Hematopoietic multipotent progenitor cell treated with erythropoietin and hydrocortisone succinate and interleukin-3 and kit ligand, for 17 days (in vitro differentiated cells): ENCODE data around the gene CTNNA3.

Experiments
- DNase-seq: peaks from one replicate; pipeline ENCODE4 v3.0.0-alpha.2; 2015; ENCODE audit warnings: low spot score

Gene CTNNA3

DNA sequence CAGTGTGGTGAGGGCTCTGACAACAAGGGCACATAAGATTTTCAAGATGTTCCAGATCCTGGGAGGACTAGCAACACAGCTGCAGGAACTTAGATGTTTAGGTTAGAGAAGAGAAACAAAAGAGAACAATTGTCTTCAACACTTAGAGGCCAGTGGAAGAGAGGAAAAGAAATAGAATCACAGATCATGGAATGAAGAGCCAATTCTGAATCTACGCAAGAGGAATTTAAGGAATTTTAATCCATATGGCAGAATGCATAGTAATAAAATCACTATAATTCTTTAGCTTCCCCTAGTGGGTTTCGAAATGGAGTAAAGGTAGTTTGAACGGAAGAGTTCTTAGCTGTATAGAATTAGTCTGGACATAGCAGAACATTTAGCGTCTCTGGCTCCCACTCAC, 884.8 kb downstream of the CTNNA3 start:
- DNase-seq = no peak

DNA sequence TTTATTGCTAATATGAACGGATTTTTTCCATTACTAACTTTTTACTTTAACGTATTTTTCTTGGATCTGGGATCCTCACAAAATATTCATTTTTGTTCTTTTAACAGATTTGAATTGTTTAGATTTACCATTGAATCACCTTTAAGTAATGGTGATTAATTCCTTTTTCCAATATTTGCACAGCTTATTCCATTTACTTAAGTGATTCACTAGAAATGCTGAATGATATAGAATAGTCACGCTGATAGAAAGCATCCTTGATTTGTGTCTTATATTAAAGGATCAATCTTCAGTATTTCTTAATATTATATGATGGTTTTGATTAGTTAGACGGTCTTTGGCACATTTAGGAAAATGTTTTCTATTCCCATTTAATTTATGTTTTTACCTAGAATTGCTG, 886.6 kb downstream of the CTNNA3 start:
- no peak for DNase-seq

DNA sequence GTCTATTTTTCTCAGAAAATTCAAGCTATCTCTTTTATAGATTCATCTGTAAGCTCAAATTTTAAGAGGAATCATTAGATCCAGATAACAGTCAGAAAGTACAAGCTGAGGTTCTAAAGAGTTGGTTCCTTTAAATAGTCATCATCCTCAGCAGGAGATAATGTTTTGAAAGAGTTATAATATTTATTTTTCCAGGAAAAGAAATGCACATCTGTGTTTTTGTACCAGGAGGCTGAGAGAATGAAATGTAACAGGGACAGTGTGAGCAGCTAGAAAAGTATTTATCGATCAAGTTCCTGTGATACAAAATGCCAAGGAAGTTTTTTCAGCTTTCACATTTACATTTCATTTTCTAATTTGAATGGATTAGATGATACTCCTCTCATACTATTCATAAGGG, 890.4 kb downstream of the CTNNA3 start:
- no peak for DNase-seq

DNA sequence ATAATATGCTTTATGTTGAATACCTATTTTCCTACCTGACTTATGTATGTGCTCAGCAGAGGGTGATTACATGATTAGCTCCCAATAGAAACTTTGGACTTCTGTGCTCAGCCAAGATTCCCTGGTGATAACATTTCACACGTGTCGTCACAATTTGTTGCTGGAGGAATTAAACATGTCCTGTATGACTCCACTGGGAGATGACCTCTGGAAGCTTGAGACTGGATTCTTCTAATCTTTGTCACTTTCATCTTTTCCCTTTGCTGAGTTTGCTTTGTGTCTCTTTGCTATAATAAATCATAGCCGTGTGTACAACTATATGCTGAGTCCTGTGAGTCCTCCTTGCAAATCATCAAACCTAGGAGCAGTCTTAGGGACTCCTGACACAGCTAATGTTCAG, 891.0 kb downstream of the CTNNA3 start:
- no peak for DNase-seq

DNA sequence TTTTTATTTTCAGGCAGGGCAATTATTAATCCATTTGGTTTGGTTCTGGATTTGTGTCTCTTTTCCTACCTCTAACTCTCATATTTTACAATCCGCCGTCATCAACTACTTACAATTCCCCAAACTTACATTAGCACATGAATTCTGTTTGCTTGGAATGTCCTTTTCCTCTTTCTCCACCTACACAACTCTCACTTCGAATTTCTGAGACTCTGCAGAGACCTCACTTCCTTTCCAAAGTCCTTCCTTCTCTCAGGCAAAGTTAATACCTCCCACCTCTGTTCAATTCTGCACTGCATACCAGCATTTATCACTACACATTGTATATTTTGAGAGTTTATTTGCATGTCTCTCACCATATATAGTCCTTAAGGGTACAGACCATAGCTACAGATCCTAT, 892.8 kb downstream of the CTNNA3 start:
- DNase-seq = no peak

DNA sequence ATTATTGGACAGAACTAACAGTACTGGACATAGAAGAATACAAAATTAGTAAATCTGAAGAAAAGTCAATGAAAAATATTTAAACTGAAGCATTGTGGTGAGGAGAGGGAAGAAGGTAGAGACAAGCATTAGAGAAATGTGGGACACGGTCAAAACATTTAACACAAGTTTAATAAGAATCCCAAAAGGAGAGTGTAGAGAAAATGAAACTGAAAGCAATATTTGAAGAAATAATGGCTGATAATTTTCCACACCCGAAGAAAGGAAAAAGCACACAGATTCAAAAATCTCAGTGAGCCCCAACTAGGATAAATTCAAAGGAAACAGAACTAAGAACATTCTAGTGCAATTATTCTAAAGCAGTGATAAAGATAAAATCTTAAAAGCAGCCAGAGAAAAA, 896.5 kb downstream of the CTNNA3 start:
- DNase-seq = no peak

DNA sequence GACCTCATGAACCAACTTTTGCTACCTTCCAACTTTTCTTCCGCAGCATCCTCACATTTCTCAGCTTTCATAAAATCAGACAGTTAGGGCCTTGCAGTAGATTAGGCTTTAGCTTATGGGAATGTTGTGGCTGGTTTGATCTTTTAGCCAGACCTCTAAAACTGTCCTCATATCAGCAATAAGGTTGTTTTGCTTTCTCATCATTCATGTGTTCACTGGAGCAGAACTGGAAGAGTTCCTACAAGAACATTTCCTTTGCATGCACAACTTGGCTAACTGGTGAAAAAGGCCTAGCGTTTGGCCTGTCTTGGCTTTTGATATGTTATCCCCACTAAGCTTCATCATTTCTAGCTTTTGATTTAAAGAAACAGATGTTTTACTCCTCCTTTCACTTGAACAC, 900.1 kb downstream of the CTNNA3 start:
- DNase-seq = no peak

DNA sequence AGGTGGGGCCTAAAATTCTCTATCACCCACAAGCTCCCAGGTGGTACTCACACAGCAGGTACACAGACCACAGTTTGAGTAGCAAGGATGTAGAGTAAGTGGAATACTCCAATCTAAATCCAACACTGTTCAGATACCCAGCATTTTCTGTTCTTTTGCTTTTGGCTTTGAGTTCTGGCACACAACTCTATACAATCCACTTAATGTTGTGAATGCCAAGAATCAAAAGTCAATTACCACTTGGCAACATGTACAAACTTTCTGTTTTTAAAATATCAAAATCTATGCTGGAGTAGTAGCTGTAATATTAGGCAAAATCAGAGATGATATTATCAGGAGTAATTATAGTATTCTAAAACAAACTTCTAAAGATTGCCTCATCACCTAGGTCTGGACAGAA, 903.6 kb downstream of the CTNNA3 start:
- no peak for DNase-seq

DNA sequence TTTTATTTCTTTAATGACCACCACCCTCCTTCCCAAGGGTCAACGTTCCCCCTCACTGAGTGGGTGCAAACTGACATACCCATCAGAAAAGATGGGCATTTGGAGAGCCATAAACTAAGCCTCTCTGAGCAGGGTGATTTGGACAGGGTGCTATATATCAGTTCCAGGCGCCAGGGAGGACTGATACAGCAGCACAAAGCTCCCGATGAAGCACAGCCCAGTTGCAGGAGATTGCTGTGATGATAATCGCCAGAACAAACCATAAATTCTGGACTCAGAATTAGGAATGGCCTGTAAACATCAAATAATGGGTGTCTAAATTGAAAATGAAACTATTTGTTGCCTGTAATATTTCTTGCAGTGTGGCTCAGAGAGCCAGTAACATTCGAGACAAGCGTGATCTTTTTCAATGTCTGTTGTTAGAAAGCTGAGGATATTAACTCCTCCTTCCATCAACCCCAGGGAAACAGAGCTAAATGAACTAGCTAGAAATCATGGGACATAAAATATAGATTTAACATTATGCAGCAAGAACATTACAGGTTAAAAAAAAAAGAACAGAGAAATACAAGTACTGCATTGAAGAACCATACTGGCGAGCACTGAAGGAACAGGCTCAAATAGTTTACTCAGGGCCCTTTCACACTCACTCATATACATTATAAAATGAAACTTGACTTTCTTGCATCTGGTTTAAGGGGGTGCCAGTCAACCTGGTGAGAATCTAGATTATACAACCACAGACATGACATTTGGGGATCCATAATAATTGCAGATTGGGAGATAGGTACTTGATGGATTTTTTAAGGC, 907.6 kb downstream of the CTNNA3 start:
- DNase-seq = no peak

DNA sequence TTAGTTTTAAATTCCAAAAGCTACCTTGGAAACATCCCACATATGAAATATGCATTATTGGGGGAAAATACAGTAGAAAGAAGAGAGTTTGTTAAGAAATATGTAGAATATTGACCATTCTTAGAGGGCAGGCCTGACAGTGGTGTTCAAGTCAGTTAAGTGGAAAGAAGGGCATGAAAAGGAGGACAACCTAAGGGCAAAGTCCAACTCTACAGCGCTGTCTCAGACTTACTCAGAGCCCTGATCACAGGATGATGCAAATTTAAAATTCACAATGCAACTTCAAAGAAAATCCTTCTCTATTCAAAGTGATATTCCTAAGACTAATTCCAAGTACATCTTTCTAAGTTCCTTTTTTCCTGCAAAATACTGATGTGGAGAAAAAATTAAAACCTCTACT, 909.3 kb downstream of the CTNNA3 start:
- no peak for DNase-seq

DNA sequence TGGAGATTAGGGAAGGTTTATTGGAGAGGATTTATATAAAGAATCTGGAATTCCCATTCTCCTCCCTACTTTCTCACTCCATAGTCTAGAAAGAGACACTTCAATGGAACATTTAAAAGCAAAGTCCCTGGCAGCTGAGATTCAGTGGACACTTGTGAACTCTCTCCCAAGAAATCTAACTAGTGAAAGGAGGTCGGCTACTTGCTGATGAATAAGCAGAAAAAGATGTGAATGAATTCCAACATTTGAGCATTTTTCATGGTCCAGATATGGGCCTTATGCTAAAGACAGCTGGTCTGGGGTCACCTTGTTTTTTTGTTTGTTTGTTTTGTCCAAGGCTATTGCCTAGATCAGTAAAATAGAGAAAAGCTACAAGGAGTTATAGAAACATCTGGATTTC, 911.2 kb downstream of the CTNNA3 start:
- DNase-seq = no peak

DNA sequence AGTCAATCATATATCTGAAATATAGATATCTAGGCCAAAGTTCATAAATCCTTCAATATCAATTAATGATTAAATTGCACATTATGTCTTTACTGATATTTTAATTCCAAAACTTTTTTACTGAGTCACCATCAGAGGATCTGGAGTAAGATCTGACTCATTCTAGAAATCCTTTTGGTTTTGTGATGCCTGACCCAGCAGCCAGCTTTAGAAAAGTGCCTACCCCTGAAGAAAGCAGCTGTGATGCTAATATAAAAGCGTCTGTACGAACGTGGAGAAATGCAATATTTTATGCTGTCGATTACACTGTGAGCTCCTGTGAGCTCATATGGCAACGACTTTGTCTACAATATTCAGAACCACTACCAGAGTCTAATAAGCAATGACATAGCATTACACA, 912.7 kb downstream of the CTNNA3 start:
- no peak for DNase-seq

DNA sequence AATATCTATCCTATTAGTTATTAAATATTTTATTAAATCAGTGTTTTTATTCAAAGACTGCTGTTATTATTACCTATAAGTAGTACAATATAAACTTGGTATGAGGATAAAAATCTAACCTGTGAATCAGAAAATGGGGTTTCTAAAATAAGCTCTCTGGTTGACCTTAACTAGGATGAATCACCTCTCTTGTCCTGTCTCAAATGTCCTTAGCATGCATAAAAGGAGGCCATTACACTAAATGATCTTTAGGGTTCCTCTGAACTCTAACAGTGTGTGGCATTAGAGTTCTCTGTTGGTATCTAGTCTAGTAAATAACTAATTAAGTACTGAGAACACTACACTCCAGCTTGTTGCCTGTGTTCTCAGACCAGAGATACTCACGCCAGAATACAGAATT, 913.2 kb downstream of the CTNNA3 start:
- no peak for DNase-seq

DNA sequence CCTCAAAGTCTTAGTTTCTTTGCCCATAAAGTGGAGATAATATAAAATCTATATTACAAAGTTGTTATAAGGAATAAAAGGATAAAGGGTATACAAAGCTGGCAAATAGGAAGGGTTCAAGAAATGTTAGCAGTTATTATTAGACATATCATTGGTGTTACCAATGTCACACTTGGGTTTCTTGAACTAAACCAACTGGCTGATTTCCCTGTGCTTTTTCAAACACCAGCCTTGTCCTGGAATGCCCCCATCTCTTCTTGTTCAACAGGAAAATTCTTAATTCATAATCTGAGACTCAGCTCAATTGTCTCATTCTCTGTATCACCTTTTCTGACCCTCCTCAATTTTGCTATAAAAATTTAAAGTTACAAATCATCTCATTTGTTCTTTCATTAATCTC, 913.9 kb downstream of the CTNNA3 start:
- no peak for DNase-seq

DNA sequence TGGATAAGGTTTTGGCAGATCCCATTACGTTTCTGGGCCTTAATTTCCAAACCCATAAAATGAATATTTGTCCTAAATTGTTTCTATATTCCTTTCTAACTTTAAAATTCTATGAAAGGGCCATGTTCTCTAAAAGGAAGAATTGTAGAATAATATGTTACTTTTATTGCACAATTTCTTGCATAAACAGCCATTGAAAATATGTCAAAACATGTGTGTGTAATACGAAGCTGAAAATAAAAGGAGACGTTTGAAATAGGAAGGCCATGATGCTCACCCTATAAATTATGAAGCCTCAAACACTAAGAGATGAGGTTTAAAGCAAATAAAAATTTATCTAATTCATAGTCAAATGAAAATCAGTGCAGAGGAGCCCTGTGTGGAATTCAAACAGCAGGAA, 915.2 kb downstream of the CTNNA3 start:
- DNase-seq = no peak

DNA sequence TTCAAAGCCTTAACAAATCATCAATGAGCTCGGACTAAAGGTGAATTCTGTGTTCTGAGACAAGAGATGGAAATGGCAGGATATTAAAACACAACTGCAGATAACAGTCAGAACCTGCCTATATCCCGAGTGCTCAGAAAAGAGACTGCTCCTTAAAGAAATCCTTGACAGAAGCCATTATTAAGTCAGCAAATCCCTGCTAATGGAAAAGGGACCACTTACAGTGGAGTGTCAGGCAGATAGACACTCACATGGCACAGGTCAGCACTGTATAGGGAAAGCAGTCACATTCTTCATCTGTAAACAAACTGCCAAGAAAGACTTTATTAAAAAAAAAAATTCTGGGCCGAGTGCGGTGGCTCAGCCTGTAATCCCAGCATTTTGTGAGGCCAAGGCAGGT, 917.6 kb downstream of the CTNNA3 start:
- no peak for DNase-seq

DNA sequence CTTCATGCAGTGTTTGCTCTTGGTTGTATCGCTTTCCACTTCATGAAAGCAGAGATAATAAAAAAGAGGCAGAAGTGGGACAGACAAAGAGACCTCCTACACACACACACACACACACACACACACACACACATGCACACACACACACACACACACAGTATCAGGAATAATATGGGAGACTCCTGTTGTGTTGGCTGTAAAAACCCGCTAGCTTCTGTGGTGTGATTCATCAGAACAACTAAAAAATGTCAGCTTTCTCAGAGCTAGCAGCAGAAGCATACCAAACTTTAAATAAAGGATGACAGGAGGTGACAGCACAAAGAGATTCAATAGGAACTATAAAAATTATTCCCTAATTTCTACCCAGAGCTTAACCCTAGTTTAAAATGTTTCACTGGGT, 918.3 kb downstream of the CTNNA3 start:
- DNase-seq = no peak

DNA sequence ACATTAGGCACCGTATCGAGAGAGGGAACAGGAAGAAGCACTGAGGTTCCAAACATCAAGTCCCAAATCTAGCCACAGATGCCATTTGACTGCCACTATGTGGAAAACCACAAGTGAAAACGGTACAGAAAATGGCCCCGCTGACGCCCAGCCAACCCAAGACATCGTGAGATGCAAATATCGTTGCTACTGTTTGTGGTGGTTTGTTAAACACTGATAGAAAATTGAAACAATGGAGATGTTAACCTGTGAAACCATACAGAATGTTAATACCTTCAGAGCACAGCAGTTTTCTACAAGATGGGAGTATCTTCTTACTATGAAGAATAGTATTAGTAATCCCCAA, 922.5 kb downstream of the CTNNA3 start:
- DNase-seq = no peak

DNA sequence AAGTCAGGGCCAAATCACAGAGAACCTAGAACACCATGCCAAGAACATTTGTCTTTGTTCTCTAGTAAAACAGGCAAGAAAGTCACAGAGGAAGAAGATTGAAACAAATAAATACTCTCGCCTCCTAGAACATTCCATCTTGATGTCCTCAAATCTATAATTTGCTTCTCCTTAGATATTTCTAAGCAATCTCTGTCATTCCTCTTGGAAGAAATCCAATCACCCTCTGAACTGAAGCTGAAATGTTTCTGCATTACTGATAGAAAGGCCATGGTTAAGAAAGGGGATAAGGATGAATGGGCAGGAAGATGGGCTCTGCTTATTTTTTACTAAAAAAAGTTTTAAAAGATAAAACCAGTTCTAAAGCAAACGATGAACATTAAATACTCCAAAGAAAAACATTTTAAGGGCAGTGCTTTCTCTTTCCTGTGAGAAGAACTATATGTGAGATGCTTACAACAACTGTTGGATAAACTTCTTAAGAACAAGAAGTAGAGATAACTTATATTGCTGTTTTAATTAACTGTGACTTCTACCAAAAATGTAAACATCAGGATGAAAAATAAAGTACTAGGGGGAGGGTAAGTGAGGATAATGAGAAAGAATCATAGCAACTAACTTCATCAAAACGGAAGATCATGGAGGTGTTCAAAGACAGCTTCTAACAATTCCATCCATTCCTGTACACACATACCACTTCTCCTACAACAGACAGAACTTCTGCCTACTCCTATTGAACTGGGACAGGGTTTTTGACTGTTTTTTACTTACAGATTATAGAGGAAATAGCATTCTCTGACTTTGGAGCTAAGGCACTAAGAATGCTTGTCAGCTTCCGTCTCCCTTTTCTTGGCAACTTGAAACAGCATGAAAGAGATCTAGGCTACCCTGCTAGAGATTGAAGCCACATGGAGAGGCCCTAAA, 923.2 kb downstream of the CTNNA3 start:
- no peak for DNase-seq

DNA sequence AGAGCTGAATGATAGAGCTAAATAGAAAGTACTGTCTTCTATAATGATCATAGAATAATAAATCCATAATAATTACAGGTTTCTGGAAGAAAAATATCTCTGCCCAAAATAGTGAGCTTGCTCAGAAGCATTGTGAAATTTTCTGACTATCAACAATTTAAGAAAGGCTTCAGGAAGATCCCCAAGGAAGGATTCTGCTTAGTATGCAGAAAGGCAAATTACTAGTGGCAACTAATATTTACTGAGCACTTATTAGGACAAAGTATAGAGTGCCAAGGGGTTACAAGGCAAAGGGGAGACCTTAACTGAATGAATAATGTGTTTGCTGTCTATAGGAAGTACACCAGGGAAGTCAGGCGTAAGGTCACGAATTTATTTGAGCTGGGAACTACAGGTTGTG, 928.3 kb downstream of the CTNNA3 start:
- no peak for DNase-seq

DNA sequence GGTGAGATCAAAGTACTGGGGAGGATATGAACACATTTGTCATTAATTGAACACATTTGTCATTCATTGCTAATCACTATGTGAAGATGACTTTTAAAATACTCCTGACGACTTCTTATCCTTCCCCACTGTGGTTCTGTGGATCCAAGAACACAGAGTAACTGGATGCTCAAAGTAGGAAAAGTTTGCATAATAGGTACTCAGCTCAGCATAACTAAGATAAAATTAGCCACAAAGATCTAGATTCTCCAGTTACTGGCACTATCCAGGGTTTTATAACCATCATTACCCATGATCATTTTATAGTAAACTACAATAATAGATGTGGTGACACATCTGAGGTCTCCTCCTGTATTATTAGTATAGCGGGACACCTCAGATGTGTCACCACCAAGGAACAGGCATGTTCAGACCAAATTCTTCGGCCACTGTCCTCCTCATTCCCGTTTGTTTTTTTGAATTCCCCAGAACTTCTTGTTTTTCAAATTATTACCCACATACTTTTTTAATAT, 933.7 kb downstream of the CTNNA3 start:
- no peak for DNase-seq

DNA sequence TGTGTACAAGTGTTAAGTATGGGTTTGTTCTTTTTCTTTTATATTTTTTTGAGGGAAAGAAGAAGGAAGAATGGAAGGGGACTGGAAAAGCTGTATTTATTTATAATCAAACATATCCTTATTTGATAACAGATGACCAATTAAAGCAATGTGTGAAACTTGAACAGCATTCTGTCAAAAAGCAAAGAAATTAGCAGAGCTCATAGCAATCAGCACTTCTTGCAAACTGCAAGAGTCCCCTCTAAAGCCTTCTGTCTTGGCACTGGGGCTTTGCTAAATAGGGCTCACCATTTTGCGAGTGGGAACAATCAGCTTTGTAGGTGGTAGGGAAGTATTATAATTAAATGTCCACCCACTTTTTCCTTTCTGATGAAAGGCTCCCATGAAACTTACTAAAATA, 935.1 kb downstream of the CTNNA3 start:
- no peak for DNase-seq

DNA sequence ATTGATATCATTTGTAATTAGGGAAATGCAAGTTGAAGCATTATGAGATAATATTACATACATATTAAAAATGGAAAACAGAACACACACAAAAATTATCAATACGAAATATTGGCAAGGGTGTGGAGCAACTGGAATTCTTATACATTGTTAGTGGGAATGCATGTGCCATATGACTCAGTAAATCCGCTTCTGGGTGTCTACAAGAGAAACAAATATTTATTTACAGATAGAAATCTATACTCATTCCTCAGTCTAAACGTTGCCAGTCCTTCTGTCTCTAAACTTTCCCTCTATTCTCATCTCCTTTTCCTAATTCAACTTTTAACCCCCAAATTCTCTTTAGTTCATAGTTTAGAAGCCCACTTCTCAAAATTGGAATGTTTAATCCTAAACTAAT, 940.5 kb downstream of the CTNNA3 start:
- no peak for DNase-seq
